Large intestine (tissue), 3 donors: ENCODE data around the gene CSF2RB. TPM values are rescaled to one million over a fixed set of nuclear protein-coding genes. Genes with fewer than 3 reads are reported as not detected.

Experiments
- DNase-seq, 2 donors: peaks; one replicate each; pipeline versions ENCODE4 v3.0.0 to v3.0.0-alpha.2; 2013
- H3K27ac ChIP-seq: one replicate; pipeline ENCODE4 v1.5.1; 2013; ENCODE audit warnings: low read length
- H3K27me3 ChIP-seq: 2 replicates; pipeline ENCODE4 v1.6.1; 2013; ENCODE audit warnings: low read length; ENCODE audit not compliant: control insufficient read depth, insufficient read depth
- H3K36me3 ChIP-seq: 2 replicates; pipeline ENCODE4 v1.6.1; 2013; ENCODE audit warnings: low read length; ENCODE audit not compliant: control insufficient read depth, insufficient read depth
- H3K4me1 ChIP-seq: one replicate; pipeline ENCODE4 v1.6.1; 2013; ENCODE audit warnings: low read length; ENCODE audit not compliant: control insufficient read depth, insufficient read depth
- H3K4me3 ChIP-seq: one replicate; pipeline ENCODE4 v1.5.1; 2013; ENCODE audit warnings: low read length
- H3K9me3 ChIP-seq: one replicate; pipeline ENCODE4 v1.6.1; 2013; ENCODE audit warnings: mild to moderate bottlenecking, low read depth, low read length, moderate library complexity; ENCODE audit not compliant: control insufficient read depth
- WGBS: methylation state at CpG from one replicate; pipeline ENCODE4 v1.1.5; 2013; ENCODE audit warnings: low lambda C conversion rate; ENCODE audit not compliant: insufficient coverage; 5-methylcytosine and 5-hydroxymethylcytosine counted together
- polyA plus RNA-seq: library from polyadenylated mRNA; unstranded; fragments of 120-200 nt; gene quantifications from one replicate; pipeline ENCODE4 v1.2.1, GENCODE V29; 2013

CSF2RB gene
- polyA plus RNA-seq, 1 donor, result 2.2 TPM

GRCh38 chr22:36951746-36952145 is 38.3 kb downstream of the CSF2RB start:
- WGBS, result no CpG with 5 or more reads among the region's 7 CpGs
- no peaks in the 10 kb centered on the region for H3K36me3 ChIP-seq
- H3K27ac ChIP-seq, result no peak overlapping the region
- H3K4me3 ChIP-seq, result no peak overlapping the region
- no peaks in the 10 kb centered on the region for H3K27me3 ChIP-seq
- no peak for DNase-seq
- H3K9me3 ChIP-seq, result no peaks in the 10 kb centered on the region
- H3K4me1 ChIP-seq, result no peaks in the 10 kb centered on the region

GRCh38 chr22:36953239-36954080 is 40.0 kb downstream of the CSF2RB start:
- Histone ChIP-seq H3K9me3 (no peaks in the 10 kb centered on the region), H3K27me3 (no peaks in the 10 kb centered on the region), H3K36me3 (no peaks in the 10 kb centered on the region), H3K27ac (no peak overlapping the region), H3K4me1 (no peaks in the 10 kb centered on the region), H3K4me3 (no peak overlapping the region)
- DNase-seq, result no peak
- WGBS, result no CpG with 5 or more reads among the region's 13 CpGs

DNA sequence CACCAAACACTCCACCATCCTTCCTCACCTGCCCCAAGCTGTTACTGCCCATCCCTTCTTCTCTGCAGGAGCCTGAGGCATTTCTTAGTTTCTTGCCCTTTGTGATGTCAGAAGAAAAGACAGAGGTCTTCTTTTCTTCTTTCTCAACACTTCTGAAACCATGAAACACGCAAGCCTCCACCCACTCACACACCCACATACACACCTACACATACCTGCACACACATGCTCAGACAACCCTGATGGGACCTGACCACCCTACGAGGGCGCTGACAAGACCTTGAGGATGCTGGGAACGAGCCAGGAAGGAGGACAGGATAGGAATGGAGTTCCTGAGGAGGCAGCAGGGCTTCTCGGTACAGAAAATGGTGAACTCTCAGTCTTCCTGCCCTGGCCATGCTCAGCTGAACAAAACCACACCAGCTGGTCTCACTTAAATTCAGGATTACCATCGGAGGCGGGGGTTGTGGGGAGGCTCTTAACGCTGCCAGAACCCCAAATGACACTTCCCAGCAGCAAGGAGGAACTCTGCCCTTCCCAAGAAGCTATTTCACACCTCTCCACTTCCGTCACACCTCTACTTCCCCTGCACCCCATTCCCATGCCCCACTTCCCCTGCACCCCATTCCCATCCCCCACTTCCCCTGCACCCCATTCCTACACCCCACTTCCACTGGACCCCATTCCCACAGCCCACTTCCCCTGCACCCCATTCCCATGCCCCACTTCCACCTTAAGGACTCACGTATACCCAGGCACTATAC is 41.0 kb downstream of the CSF2RB start:
- no peaks in the 10 kb centered on the region for H3K27me3 ChIP-seq
- no CpG with 5 or more reads among the region's 10 CpGs for WGBS
- H3K36me3 ChIP-seq, result no peaks in the 10 kb centered on the region
- H3K4me3 ChIP-seq, result no peak overlapping the region
- no peaks in the 10 kb centered on the region for H3K9me3 ChIP-seq
- no peak for DNase-seq
- no peaks in the 10 kb centered on the region for H3K4me1 ChIP-seq
- H3K27ac ChIP-seq, result no peak overlapping the region

GRCh38 chr22:36955691-36956090 is 42.3 kb downstream of the CSF2RB start:
- H3K36me3 ChIP-seq, result no peaks in the 10 kb centered on the region
- no peak for DNase-seq
- H3K27me3 ChIP-seq, result peaks cover 5% of the 10 kb centered on the region
- H3K9me3 ChIP-seq, result no peaks in the 10 kb centered on the region
- no peak overlapping the region for H3K27ac ChIP-seq
- no peaks in the 10 kb centered on the region for H3K4me1 ChIP-seq
- 100% methylated on average over 1 of the region's 1 CpG for WGBS
- no peak overlapping the region for H3K4me3 ChIP-seq

GRCh38 chr22:36958366-36958765 is 44.9 kb downstream of the CSF2RB start:
- no CpG with 5 or more reads among the region's 2 CpGs for WGBS
- no peaks in the 10 kb centered on the region for H3K36me3 ChIP-seq
- no peaks in the 10 kb centered on the region for H3K9me3 ChIP-seq
- no peak overlapping the region for H3K4me3 ChIP-seq
- peaks cover 11% of the 10 kb centered on the region for H3K27me3 ChIP-seq
- H3K4me1 ChIP-seq, result no peaks in the 10 kb centered on the region
- DNase-seq, result no peak
- H3K27ac ChIP-seq, result no peak overlapping the region

GRCh38 chr22:36961626-36962025 is 48.2 kb downstream of the CSF2RB start:
- Histone ChIP-seq H3K4me1 (no peaks in the 10 kb centered on the region), H3K27ac (no peak overlapping the region), H3K4me3 (no peak overlapping the region), H3K36me3 (no peaks in the 10 kb centered on the region), H3K9me3 (no peaks in the 10 kb centered on the region), H3K27me3 (peaks cover 12% of the 10 kb centered on the region)
- WGBS, result no CpG with 5 or more reads among the region's 3 CpGs
- no peak for DNase-seq

GRCh38 chr22:36963302-36963701 is 49.9 kb downstream of the CSF2RB start:
- Histone ChIP-seq H3K27ac (no peak overlapping the region), H3K9me3 (no peaks in the 10 kb centered on the region), H3K4me1 (no peaks in the 10 kb centered on the region), H3K27me3 (peaks cover 12% of the 10 kb centered on the region), H3K4me3 (no peak overlapping the region), H3K36me3 (no peaks in the 10 kb centered on the region)
- 71% methylated on average over 1 of the region's 2 CpGs for WGBS
- no peak for DNase-seq

- no peaks in the 10 kb centered on the region for H3K4me1 ChIP-seq
- H3K9me3 ChIP-seq, result no peaks in the 10 kb centered on the region
- no peaks in the 10 kb centered on the region for H3K36me3 ChIP-seq
- H3K27me3 ChIP-seq, result peaks cover 12% of the 10 kb centered on the region
- DNase-seq, result no peak
- H3K4me3 ChIP-seq, result no peak overlapping the region
- H3K27ac ChIP-seq, result no peak overlapping the region
These were observed 50.7 kb downstream of the CSF2RB start for GRCh38 chr22:36964106-36964505.

- no peaks in the 10 kb centered on the region for H3K4me1 ChIP-seq
- no peak overlapping the region for H3K4me3 ChIP-seq
- H3K9me3 ChIP-seq, result no peaks in the 10 kb centered on the region
- no peak for DNase-seq
- no CpG with 5 or more reads among the region's 2 CpGs for WGBS
- no peak overlapping the region for H3K27ac ChIP-seq
- H3K27me3 ChIP-seq, result peaks cover 7% of the 10 kb centered on the region
- H3K36me3 ChIP-seq, result no peaks in the 10 kb centered on the region
These were observed 52.3 kb downstream of the CSF2RB start for GRCh38 chr22:36965696-36966095.

DNA sequence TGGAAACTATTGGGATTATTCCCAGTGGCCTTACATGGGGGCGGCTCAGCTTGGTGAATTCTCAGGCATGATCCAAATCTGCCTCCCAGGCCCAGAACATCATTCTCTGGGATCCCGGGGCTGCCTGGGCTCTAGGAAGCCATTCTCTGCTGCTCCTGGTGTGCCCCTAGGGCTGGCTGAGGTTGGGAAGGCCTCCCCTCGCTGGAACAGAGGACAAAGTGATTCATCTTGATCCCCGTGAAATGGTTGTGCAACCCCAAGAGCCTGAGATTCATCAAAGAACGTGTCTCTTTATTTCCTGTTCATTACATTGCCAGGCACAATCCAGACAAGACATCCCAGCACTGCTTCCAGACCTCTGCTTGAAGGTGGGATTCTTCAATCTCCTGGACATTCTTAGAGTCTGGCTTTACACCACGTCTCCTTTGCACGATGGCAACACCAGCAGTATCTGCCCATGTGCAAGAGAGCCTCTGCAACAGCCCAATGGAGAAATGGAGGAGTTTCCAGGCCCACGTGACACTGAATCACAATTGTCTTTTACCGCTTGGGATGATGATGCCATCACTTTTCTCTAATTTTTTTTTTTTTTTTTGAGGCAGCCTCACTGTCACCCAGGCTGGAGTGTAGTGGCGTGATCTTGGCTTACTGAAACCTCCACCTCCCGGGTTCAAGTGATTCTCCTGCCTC is 53.6 kb downstream of the CSF2RB start:
- 83% methylated on average over 1 of the region's 11 CpGs for WGBS
- Histone ChIP-seq H3K4me3 (no peak overlapping the region), H3K9me3 (no peaks in the 10 kb centered on the region), H3K27ac (no peak overlapping the region), H3K4me1 (no peaks in the 10 kb centered on the region), H3K27me3 (peaks cover 3% of the 10 kb centered on the region), H3K36me3 (no peaks in the 10 kb centered on the region)
- no peak for DNase-seq
